HepG2 (cell line): Measurements from ENCODE around the gene LRP2. TPM values are rescaled to one million over a fixed set of nuclear protein-coding genes. Genes with fewer than 3 reads are reported as not detected.

Experiments
- ATAC-seq: fragments of 200-7000 bp; cut with Tn5 transposase; 3 replicates; pipeline ENCODE4 v1.9.1; 2020; ENCODE audit warnings: mild to moderate bottlenecking, moderate library complexity
- BruUV-seq: library from RNA; stranded (reverse); fragments of 400-500 nt; replicated peaks from 2 replicates; lab custom pipeline; 2021; lab: Mats Ljungman, UMichigan
- CTCF ChIA-PET: fragments of 300-600 bp; formaldehyde crosslinking; extraction: SDS; loops from one replicate; lab custom pipeline; 2021; ENCODE audit warnings: low total read pairs, inconsistent platforms, low intra/inter-chr PET ratio; lab: Yijun Ruan, JAX
- POLR2A ChIA-PET: fragments of 350-600 bp; sonication (Branson Sonifier 250); formaldehyde crosslinking; loops from one replicate; lab custom pipeline; 2020; ENCODE audit warnings: antibody characterized with exemption, inconsistent platforms; lab: Yijun Ruan, JAX
- DNase-seq: peaks from one replicate; pipeline ENCODE4 v3.0.0-alpha.2; 2015; ENCODE audit warnings: low spot score
- FAIRE-seq: peaks from 3 replicates; lab custom pipeline; 2011; peaks lifted over from hg19 to GRCh38; lab: Jason Lieb, UNC
- H2AFZ ChIP-seq: one replicate; pipeline ENCODE4 v1.6.1; 2011; ENCODE audit warnings: low read length, inconsistent platforms
- H3K27ac ChIP-seq: fragments of 300-600 bp; 3 replicates; pipeline ENCODE4 v1.8.0; 2011; ENCODE audit warnings: mixed run types, mild to moderate bottlenecking, mixed read lengths, low read length, inconsistent platforms; ENCODE audit not compliant: insufficient read depth; ENCODE audit errors: extremely low read length
- H3K27me3 ChIP-seq, 2 experiments: fragments of 200-600 bp in 1 of 2; 2 replicates in 1 of 2; 3 replicates in 1 of 2; pipeline versions ENCODE4 v1.6.0 to v1.8.0; 2011; ENCODE audit warnings: low read length in 2 of 2, mild to moderate bottlenecking in 2 of 2, moderate library complexity in 2 of 2, inconsistent platforms in 1 of 2; ENCODE audit not compliant: insufficient read depth in 2 of 2, control insufficient read depth in 1 of 2
- H3K36me3 ChIP-seq, 2 experiments: fragments of 200-600 bp in 1 of 2; replicated peaks in 1 of 2; 2 replicates in 1 of 2; 3 replicates in 1 of 2; pipeline versions ENCODE4 v1.5.1 to v1.8.0; 2011; ENCODE audit warnings: low read length in 2 of 2, inconsistent platforms in 1 of 2; ENCODE audit not compliant: insufficient read depth in 2 of 2, control insufficient read depth in 1 of 2
- H3K4me1 ChIP-seq: 2 replicates; pipeline ENCODE4 v1.5.1; 2012; ENCODE audit warnings: low read length, inconsistent platforms; ENCODE audit not compliant: insufficient read depth
- H3K4me2 ChIP-seq: 2 replicates; pipeline ENCODE4 v1.6.0; 2011; ENCODE audit warnings: low read depth, low read length, inconsistent platforms
- H3K4me3 ChIP-seq, 3 experiments: fragments of 200-600 bp in 1 of 3; sonication (generic), shearing (Covaris generic) in 1 of 3; replicated peaks in 1 of 3; 2 replicates each; pipeline ENCODE4 v1.5.1; 2011 to 2016; ENCODE audit warnings: low read length in 3 of 3, inconsistent platforms in 2 of 3, low read depth in 2 of 3, mild to moderate bottlenecking in 2 of 3, control low read depth in 1 of 3, mixed read lengths in 1 of 3; ENCODE audit not compliant: insufficient read depth in 1 of 3
- H3K79me2 ChIP-seq: one replicate; pipeline ENCODE4 v1.6.1; 2011; ENCODE audit warnings: low read length, inconsistent platforms; ENCODE audit not compliant: insufficient read depth
- H3K9ac ChIP-seq: 2 replicates; pipeline ENCODE4 v1.6.0; 2011; ENCODE audit warnings: mild to moderate bottlenecking, low read depth, low read length, inconsistent platforms; ENCODE audit not compliant: insufficient read depth
- H3K9me3 ChIP-seq: 2 replicates; pipeline ENCODE4 v1.5.1; 2012; ENCODE audit warnings: mild to moderate bottlenecking, low read length
- H4K20me1 ChIP-seq: 2 replicates; pipeline ENCODE4 v1.6.0; 2011; ENCODE audit warnings: inconsistent platforms, mild to moderate bottlenecking, low read length, moderate library complexity; ENCODE audit not compliant: insufficient read depth
- BHLHE40 ChIP-seq: IDR thresholded peaks from 2 replicates; pipeline ENCODE4 v1.6.1; 2011; ENCODE audit warnings: low read length, improper control_type of control experiment
- EZH2 ChIP-seq: conservative IDR thresholded peaks from 2 replicates; pipeline ENCODE4 v1.6.1; 2012; ENCODE audit warnings: mild to moderate bottlenecking, low read depth, low read length, moderate library complexity
- HINFP ChIP-seq: sonication (generic); formaldehyde crosslinking; IDR thresholded peaks from 2 replicates; pipeline ENCODE4 v1.4.0; 2020; ENCODE audit warnings: low read depth, mild to moderate bottlenecking, missing genetic modification reagents
- NFE2L2 ChIP-seq: fragments of 150-350 bp; IDR thresholded peaks from 2 replicates; pipeline ENCODE4 v1.6.1; 2014; ENCODE audit warnings: low read length
- PAX8 ChIP-seq: sonication (generic); formaldehyde crosslinking; IDR thresholded peaks from 2 replicates; pipeline ENCODE4 v1.8.0; 2022; ENCODE audit warnings: mild to moderate bottlenecking, missing genetic modification reagents, borderline replicate concordance
- PHF20 ChIP-seq: sonication (generic); formaldehyde crosslinking; IDR thresholded peaks from 2 replicates; pipeline ENCODE4 v1.5.0; 2020; ENCODE audit warnings: mild to moderate bottlenecking, missing genetic modification reagents
- PTBP1 ChIP-seq: fragments of 200-400 bp; formaldehyde crosslinking; IDR thresholded peaks from 2 replicates; pipeline ENCODE4 v1.6.1; 2018; ENCODE audit warnings: low read length, low read depth; ENCODE audit not compliant: poor library complexity, severe bottlenecking
- THAP7 ChIP-seq: sonication (generic); formaldehyde crosslinking; IDR thresholded peaks from 2 replicates; pipeline ENCODE4 v1.8.1; 2023; ENCODE audit warnings: mild to moderate bottlenecking, missing genetic modification reagents
- ZNF274 ChIP-seq: sonication (generic); formaldehyde crosslinking; IDR thresholded peaks from 2 replicates; pipeline ENCODE4 v1.5.1; 2020; ENCODE audit warnings: mild to moderate bottlenecking, missing genetic modification reagents
- ZNF296 ChIP-seq: sonication (generic); formaldehyde crosslinking; conservative IDR thresholded peaks from 2 replicates; pipeline ENCODE4 v1.5.0; 2020; ENCODE audit warnings: mild to moderate bottlenecking, missing genetic modification reagents
- ZNF432 ChIP-seq: sonication (generic); formaldehyde crosslinking; IDR thresholded peaks from 2 replicates; pipeline ENCODE4 v1.5.0; 2020; ENCODE audit warnings: missing genetic modification reagents, mild to moderate bottlenecking, borderline replicate concordance
- ZNF510 ChIP-seq: sonication (generic); formaldehyde crosslinking; IDR thresholded peaks from 2 replicates; pipeline ENCODE4 v1.4.0; 2020; ENCODE audit warnings: low read depth, mild to moderate bottlenecking, missing genetic modification reagents
- ZNF749 ChIP-seq: sonication (generic); formaldehyde crosslinking; IDR thresholded peaks from 2 replicates; pipeline ENCODE4 v1.8.0; 2022; ENCODE audit warnings: mild to moderate bottlenecking, missing genetic modification reagents, moderate library complexity, borderline replicate concordance
- ZNF761 ChIP-seq: sonication (generic); formaldehyde crosslinking; conservative IDR thresholded peaks from 2 replicates; pipeline ENCODE4 v1.4.0; 2020; ENCODE audit warnings: mild to moderate bottlenecking, missing genetic modification reagents
- WGBS: methylation state at CpG from one replicate; pipeline ENCODE4 v1.1.6; 2017; ENCODE audit warnings: low lambda C conversion rate; 5-methylcytosine and 5-hydroxymethylcytosine counted together
- in situ Hi-C: cut with HindIII; loops from 2 replicates; pipeline ENCODE4 v1.10.0; 2017; ENCODE audit warnings: low pct_unique_long_range_greater_than_20kb; ENCODE audit not compliant: extremely low pct_ligation_motif_present
- intact Hi-C: fragments of 100-400 bp; cut with micrococcal nuclease; formaldehyde crosslinking; loops from one replicate; pipeline ENCODE4 v1.10.0; 2022; ENCODE audit not compliant: unreplicated experiment
- polyA plus RNA-seq, 8 experiments: library from polyadenylated mRNA; depleted of rRNA in 3 of 8; stranded (reverse) in 7 of 8; unstranded in 1 of 8; fragments of >200 nt; fragmentation: Illumina TruSeq in 4 of 8; extraction: Trizol in 4 of 8; gene quantifications; 2 replicates each; pipeline versions ENCODE4 v1.2.1 to v1.2.3, GENCODE V29; 2011 to 2016; ENCODE audit warnings: low read depth in 4 of 8, missing spikeins in 1 of 8, mixed read lengths in 1 of 8; ENCODE audit not compliant: insufficient read depth in 1 of 8
- total RNA-seq, 5 experiments: library from RNA; depleted of rRNA; stranded (reverse); fragments of >200 nt; fragmentation: Illumina TruSeq; extraction: Trizol; gene quantifications; 2 replicates each; pipeline ENCODE4 v1.2.3, GENCODE V29; 2016; ENCODE audit warnings: low read depth in 1 of 5
- TF ChIP-seq, protein P1 (sequence below): sonication (generic); formaldehyde crosslinking; IDR thresholded peaks from 2 replicates; pipeline ENCODE4 v1.4.0; 2020; ENCODE audit warnings: mild to moderate bottlenecking, missing genetic modification reagents

The LRP2 gene
- total and polyA plus RNA-seq, 2 of the 13 experiments (the other 11 are each of a cell fraction or from before 2014, with no cell fraction given) = 0.03 to 0.15 TPM

DNA sequence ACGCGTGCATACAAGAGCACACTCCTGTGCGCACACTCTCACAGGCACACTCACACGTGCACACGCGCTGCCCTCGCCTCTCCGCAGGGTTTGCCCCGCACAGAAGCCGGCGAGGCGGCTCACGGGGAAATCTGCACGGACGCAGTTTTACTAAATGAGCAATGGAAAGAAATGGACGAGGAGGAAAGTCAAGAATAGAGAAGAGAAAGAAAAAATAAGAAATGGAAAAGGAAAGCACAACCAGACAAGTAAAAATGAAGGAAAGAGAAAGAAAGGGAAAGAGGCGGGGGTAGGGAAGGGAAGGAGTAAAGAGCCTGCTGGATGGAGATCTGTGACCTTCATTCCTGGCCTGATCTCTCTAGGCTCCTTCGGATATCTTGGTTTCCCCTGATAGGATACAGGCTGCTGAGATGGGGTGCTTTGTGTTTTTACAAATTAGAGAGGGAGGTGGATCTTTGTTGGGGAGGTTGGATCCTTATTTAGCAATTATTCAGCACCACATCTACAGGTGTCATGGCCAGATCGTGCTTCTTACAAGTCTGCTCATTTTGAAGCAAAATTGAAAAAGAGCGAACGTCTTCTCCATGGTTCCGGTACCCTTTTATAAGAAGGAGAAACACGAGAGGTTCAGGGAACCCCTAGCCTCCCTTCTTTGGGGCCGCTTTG lies 693 bp upstream of the LRP2 start:
- Histone ChIP-seq H3K27me3 (peaks cover 25 to 62% of the 10 kb centered on the region in 2 experiments; a peak in 4 of 5 replicates), H2AFZ (no peak overlapping the region)
- WGBS = 11% methylated on average over 24 of the region's 24 CpGs
- BruUV-seq = no TSS peak
- TF ChIP-seq NFE2L2 = no peak
- TF ChIP-seq PHF20 (CRISPR knock-in tag) = 0 out of 2 replicates have a peak, but pooled peaks have one; percentile 30
- TF ChIP-seq ZNF510 (CRISPR knock-in tag) = 0 out of 2 replicates have a peak, but pooled peaks have one; percentile 17
- TF ChIP-seq BHLHE40 = peak; percentile 36; the same call in 1 of the 2 replicates
- TF ChIP-seq EZH2 = peak; percentile 99
- TF ChIP-seq PTBP1 = peak; percentile 52
- TF ChIP-seq, protein P1, sequence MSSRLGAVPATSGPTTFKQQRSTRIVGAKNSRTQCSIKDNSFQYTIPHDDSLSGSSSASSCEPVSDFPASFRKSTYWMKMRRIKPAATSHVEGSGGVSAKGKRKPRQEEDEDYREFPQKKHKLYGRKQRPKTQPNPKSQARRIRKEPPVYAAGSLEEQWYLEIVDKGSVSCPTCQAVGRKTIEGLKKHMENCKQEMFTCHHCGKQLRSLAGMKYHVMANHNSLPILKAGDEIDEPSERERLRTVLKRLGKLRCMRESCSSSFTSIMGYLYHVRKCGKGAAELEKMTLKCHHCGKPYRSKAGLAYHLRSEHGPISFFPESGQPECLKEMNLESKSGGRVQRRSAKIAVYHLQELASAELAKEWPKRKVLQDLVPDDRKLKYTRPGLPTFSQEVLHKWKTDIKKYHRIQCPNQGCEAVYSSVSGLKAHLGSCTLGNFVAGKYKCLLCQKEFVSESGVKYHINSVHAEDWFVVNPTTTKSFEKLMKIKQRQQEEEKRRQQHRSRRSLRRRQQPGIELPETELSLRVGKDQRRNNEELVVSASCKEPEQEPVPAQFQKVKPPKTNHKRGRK = 0 out of 2 replicates have a peak, but pooled peaks have one; percentile 68
- TF ChIP-seq HINFP (CRISPR knock-in tag) = 0 out of 2 replicates have a peak, but pooled peaks have one; percentile 40
- TF ChIP-seq ZNF296 (CRISPR knock-in tag) = 0 out of 2 replicates have a peak, but pooled peaks have one; percentile 75
- no peak for TF ChIP-seq ZNF749 (CRISPR knock-in tag)
- TF ChIP-seq ZNF761 (CRISPR knock-in tag) = 0 out of 2 replicates have a peak, but pooled peaks have one; percentile 7
- no peak for TF ChIP-seq THAP7 (CRISPR knock-in tag)
- TF ChIP-seq ZNF274 = 0 out of 2 replicates have a peak, but pooled peaks have one; percentile 15
- 0 out of 2 replicates have a peak, but pooled peaks have one; percentile 66 for TF ChIP-seq ZNF432
- TF ChIP-seq PAX8 (CRISPR knock-in tag) = peak; percentile 32; the same call in 1 of the 2 replicates
- TF ChIP-seq, all 625 proteins: peak for 12
- Histone ChIP-seq H3K36me3 (no peaks in the 10 kb centered on the region), H4K20me1 (no peaks in the 10 kb centered on the region), H3K4me3 (peak overlapping the region; percentile 46 to 67 (median 58)), H3K4me1 (peaks cover 42% of the 10 kb centered on the region), H3K27ac (no peak overlapping the region), H3K4me2 (peak overlapping the region; percentile 84), H3K79me2 (no peaks in the 10 kb centered on the region), H3K9me3 (no peaks in the 10 kb centered on the region), H3K9ac (no peak overlapping the region)
- ChIA-PET POLR2A (no interaction called here), CTCF (no interaction called here)
- no peak for FAIRE-seq
- intact Hi-C loops = no loop called here
- ATAC-seq = no peak
- DNase-seq = no peak
- in situ Hi-C loops = no loop called here
